Spleen (tissue), 11 donors: ENCODE data around the gene CTNND1. TPM values are rescaled to one million over a fixed set of nuclear protein-coding genes. Genes with fewer than 3 reads are reported as not detected.

ENCODE experiments used
- DNase-seq: peaks from one replicate; pipeline ENCODE4 v3.0.0-alpha.2; 2020
- H3K27ac ChIP-seq, 8 donors: fragments of 200-600 bp; sonication (generic) in 7 of 8; 1 replicate in 4 of 8; 2 replicates in 4 of 8; pipeline versions ENCODE4 v1.5.0 to v1.8.0; 2016 to 2021; ENCODE audit warnings: inconsistent platforms in 4 of 8, mild to moderate bottlenecking in 4 of 8, moderate library complexity in 1 of 8
- H3K27me3 ChIP-seq, 7 donors: fragments of 200-600 bp; sonication (generic) in 6 of 7; replicated peaks in 1 of 7; 1 replicate in 4 of 7; 2 replicates in 3 of 7; pipeline versions ENCODE4 v1.5.0 to v1.8.0; 2016 to 2021; ENCODE audit warnings: inconsistent platforms in 3 of 7, mild to moderate bottlenecking in 1 of 7
- H3K36me3 ChIP-seq, 6 donors: fragments of 200-600 bp; sonication (generic) in 5 of 6; 1 replicate in 4 of 6; 2 replicates in 2 of 6; pipeline versions ENCODE4 v1.5.0 to v1.8.0; 2016 to 2021; ENCODE audit warnings: inconsistent platforms in 2 of 6
- H3K4me1 ChIP-seq, 6 donors: fragments of 200-600 bp; sonication (generic) in 5 of 6; 1 replicate in 3 of 6; 2 replicates in 3 of 6; pipeline versions ENCODE4 v1.5.0 to v1.8.0; 2016 to 2021; ENCODE audit warnings: inconsistent platforms in 3 of 6
- H3K4me3 ChIP-seq, 8 donors: fragments of 200-600 bp; sonication (generic) in 7 of 8; 1 replicate in 4 of 8; 2 replicates in 4 of 8; pipeline versions ENCODE4 v1.5.0 to v1.8.0; 2016 to 2021; ENCODE audit warnings: inconsistent platforms in 4 of 8, mild to moderate bottlenecking in 4 of 8, moderate library complexity in 2 of 8
- H3K9me3 ChIP-seq, 8 donors: fragments of 200-600 bp; sonication (generic) in 7 of 8; 1 replicate in 4 of 8; 2 replicates in 4 of 8; pipeline versions ENCODE4 v1.5.0 to v1.8.0; 2016 to 2021; ENCODE audit warnings: inconsistent platforms in 4 of 8
- CTCF ChIP-seq, 11 experiments: fragments of 200-600 bp in 7 of 11; fragments of 450-650 bp in 4 of 11; sonication (generic) in 4 of 11; IDR thresholded peaks in 8 of 11; conservative IDR thresholded peaks in 3 of 11; 1 replicate in 7 of 11; 2 replicates in 4 of 11; pipeline versions ENCODE4 v1.4.0 to v1.8.0; 2016 to 2021; ENCODE audit warnings: antibody characterized with exemption in 11 of 11, inconsistent platforms in 4 of 11, mild to moderate bottlenecking in 1 of 11
- POLR2A ChIP-seq, 3 donors: fragments of 450-650 bp; IDR thresholded peaks; one replicate each; pipeline ENCODE4 v1.5.1; 2017; ENCODE audit warnings: antibody characterized with exemption in 3 of 3, mild to moderate bottlenecking in 1 of 3
- POLR2AphosphoS5 ChIP-seq, 3 donors: sonication (generic); formaldehyde crosslinking; IDR thresholded peaks; one replicate each; pipeline ENCODE4 v1.5.1; 2017; ENCODE audit warnings: antibody characterized with exemption in 3 of 3
- WGBS, 5 donors: extraction: QIAGEN DNeasy Blood & Tissue Kit in 3 of 5; methylation state at CpG; one replicate each; pipeline versions ENCODE4 v1.1.5 to v1.1.7; 2013 to 2018; 5-methylcytosine and 5-hydroxymethylcytosine counted together
- intact Hi-C: fragments of 100-400 bp; cut with DNase I; formaldehyde crosslinking; loops from one replicate; pipeline ENCODE4 v1.15.0; 2023; ENCODE audit warnings: low total_unique reads
- polyA plus RNA-seq, 3 donors: library from polyadenylated mRNA; stranded (reverse); fragments of 200-250 nt; gene quantifications; one replicate each; pipeline ENCODE4 v1.2.1, GENCODE V29; 2013
- total RNA-seq, 7 donors: library from RNA; depleted of rRNA in 3 of 7; stranded (reverse); fragments of >200 nt in 3 of 7; fragmentation: NEBNext Ultra II Directional in 4 of 7; extraction: Animal tissue kit (Norgen Biotek cat#: 25700) in 4 of 7; gene quantifications; one replicate each; pipeline versions ENCODE4 v1.1.0 to v1.2.1, GENCODE V29; 2016 to 2021
- donor health status: healthy with polysubstance abuse.
- donor health status: DM: no; HTN: no; CAD: no; lungs with moderate emphysema.
- donor health status: DM: no; HTN: no; CAD: no.
- donor health status: Bipolar disorder and iron deficiency.
- donor health status: healthy.
- donor health status: DM: no; HTN: no; CAD: no.
- donor health status: DM: yes; HTN: yes; CAD: no.

CTNND1 gene
- total and polyA plus RNA-seq, 10 donors: 12.0 to 227 (median 125) TPM

GRCh38 chr11:57729479-57729878 is 32.1 kb upstream of the CTNND1 start:
- WGBS, 5 donors: 88 to 96% (median 90%) methylated on average over 7 of the region's 7 CpGs
- intact Hi-C loops: no loop called here
- DNase-seq: no peak
- no peak overlapping the region for H3K4me3 ChIP-seq
- no peak overlapping the region for H3K27ac ChIP-seq
- H3K4me1 ChIP-seq: peaks cover 0 to 15% (median 2%) of the 10 kb centered on the region in 6 donors
- no peaks in the 10 kb centered on the region for H3K9me3 ChIP-seq
- H3K36me3 ChIP-seq: peaks cover 0 to 32% (median 0%) of the 10 kb centered on the region in 6 donors
- TF ChIP-seq CTCF (IDR thresholded peaks at IDR 0.05 in 8 of 11, conservative IDR thresholded peaks at IDR 0.05 in 3 of 11) (no peak), POLR2A (IDR thresholded peaks at IDR 0.05) (no peak), POLR2AphosphoS5 (IDR thresholded peaks at IDR 0.05) (no peak)
- no peaks in the 10 kb centered on the region for H3K27me3 ChIP-seq

- Histone ChIP-seq H3K27ac (no peak overlapping the region), H3K4me1 (peaks cover 0 to 15% (median 2%) of the 10 kb centered on the region in 6 donors), H3K27me3 (no peaks in the 10 kb centered on the region), H3K9me3 (no peaks in the 10 kb centered on the region), H3K36me3 (peaks cover 0 to 46% (median 6%) of the 10 kb centered on the region in 6 donors), H3K4me3 (no peak overlapping the region)
- intact Hi-C loops: no loop called here
- TF ChIP-seq CTCF (IDR thresholded peaks at IDR 0.05 in 8 of 11, conservative IDR thresholded peaks at IDR 0.05 in 3 of 11) (no peak), POLR2A (IDR thresholded peaks at IDR 0.05) (no peak)
- no peak for DNase-seq
- WGBS, 5 donors: 94 to 100% (median 100%) methylated on average over 1 of the region's 1 CpG
Observed at GRCh38 chr11:57732661-57733060, 28.9 kb upstream of the CTNND1 start.

GRCh38 chr11:57735619-57736298 is 25.8 kb upstream of the CTNND1 start:
- Histone ChIP-seq H3K9me3 (no peaks in the 10 kb centered on the region), H3K4me1 (peaks cover 3 to 19% (median 7%) of the 10 kb centered on the region in 6 donors), H3K4me3 (no peak overlapping the region), H3K27me3 (no peaks in the 10 kb centered on the region), H3K27ac (no peak overlapping the region), H3K36me3 (peaks cover 0 to 64% (median 25%) of the 10 kb centered on the region in 6 donors)
- TF ChIP-seq CTCF (IDR thresholded peaks at IDR 0.05 in 8 of 11, conservative IDR thresholded peaks at IDR 0.05 in 3 of 11) (no peak), POLR2A (IDR thresholded peaks at IDR 0.05) (no peak), POLR2AphosphoS5 (IDR thresholded peaks at IDR 0.05) (no peak)
- intact Hi-C loops: no loop called here
- 75 to 84% (median 83%) methylated on average over 3 of the region's 3 CpGs for WGBS, 5 donors
- DNase-seq: no peak

GRCh38 chr11:57741132-57742086 is 20.2 kb upstream of the CTNND1 start, which contains the start of gene SELENOH:
SELENOH (plus strand) TSS chr11:57741491; CDS start chr11:57741596, 105 bp downstream.
- H3K9me3 ChIP-seq: no peaks in the 10 kb centered on the region
- no peaks in the 10 kb centered on the region for H3K27me3 ChIP-seq
- H3K36me3 ChIP-seq: peaks cover 0 to 78% (median 59%) of the 10 kb centered on the region in 6 donors
- H3K4me3 ChIP-seq: peak within 1 kb of the TSS; percentile 56 to 94 (median 90)
- peak within 1 kb of the TSS; percentile 93 to 98 (median 96) for H3K27ac ChIP-seq
- DNase-seq: peak; percentile 98
- 0 to 1% (median 0%) methylated on average over 57 to 75 of the region's 75 CpGs for WGBS, 5 donors
- peaks cover 15 to 56% (median 37%) of the 10 kb centered on the region in 6 donors for H3K4me1 ChIP-seq
- intact Hi-C loops: no loop called here
- peak in 1 of 11 experiments; percentile 4 for TF ChIP-seq CTCF (IDR thresholded peaks at IDR 0.05 in 8 of 11, conservative IDR thresholded peaks at IDR 0.05 in 3 of 11)
- peak; percentile 98 for TF ChIP-seq POLR2AphosphoS5 (IDR thresholded peaks at IDR 0.05)
- peak; percentile 48 to 69 (median 58) for TF ChIP-seq POLR2A (IDR thresholded peaks at IDR 0.05)
